Skin of body (tissue), 2 donors: Measurements from ENCODE around the gene FITM1. TPM values are rescaled to one million over a fixed set of nuclear protein-coding genes. Genes with fewer than 3 reads are reported as not detected.

Experiments
- DNase-seq: peaks from one replicate; lab custom pipeline; 2025; lab: John Stamatoyannopoulos, UW
- total RNA-seq: library from RNA; depleted of rRNA; stranded (reverse); fragments of >200 nt; gene quantifications from one replicate; pipeline ENCODE4 v1.2.3, GENCODE V29; 2014

The FITM1 gene
- total RNA-seq, 1 donor from 2014 or later, result 13.0 TPM

- DNase-seq, result no peak
Measured at GRCh38 chr14:24119691-24120090, 10.8 kb upstream of the FITM1 start.

GRCh38 chr14:24121210-24121609 is 9.2 kb upstream of the FITM1 start:
- no peak for DNase-seq

- no peak for DNase-seq
Measured at GRCh38 chr14:24122416-24122815, 8.0 kb upstream of the FITM1 start.

DNA sequence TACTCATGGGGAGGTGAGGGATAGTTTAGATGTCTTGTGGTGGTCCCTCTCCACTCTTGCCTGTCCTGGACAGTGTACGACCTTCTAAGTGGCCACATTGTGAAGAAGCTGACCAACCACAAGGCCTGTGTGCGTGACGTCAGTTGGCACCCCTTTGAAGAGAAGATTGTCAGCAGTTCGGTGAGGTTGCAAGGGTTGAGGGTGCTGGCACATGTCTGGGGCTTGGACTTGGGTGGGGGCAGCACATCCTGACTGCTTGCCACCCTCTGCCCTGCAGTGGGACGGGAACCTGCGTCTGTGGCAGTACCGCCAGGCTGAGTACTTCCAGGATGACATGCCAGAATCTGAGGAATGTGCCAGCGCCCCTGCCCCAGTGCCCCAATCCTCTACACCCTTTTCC is 7.6 kb upstream of the FITM1 start:
- no peak for DNase-seq

DNA sequence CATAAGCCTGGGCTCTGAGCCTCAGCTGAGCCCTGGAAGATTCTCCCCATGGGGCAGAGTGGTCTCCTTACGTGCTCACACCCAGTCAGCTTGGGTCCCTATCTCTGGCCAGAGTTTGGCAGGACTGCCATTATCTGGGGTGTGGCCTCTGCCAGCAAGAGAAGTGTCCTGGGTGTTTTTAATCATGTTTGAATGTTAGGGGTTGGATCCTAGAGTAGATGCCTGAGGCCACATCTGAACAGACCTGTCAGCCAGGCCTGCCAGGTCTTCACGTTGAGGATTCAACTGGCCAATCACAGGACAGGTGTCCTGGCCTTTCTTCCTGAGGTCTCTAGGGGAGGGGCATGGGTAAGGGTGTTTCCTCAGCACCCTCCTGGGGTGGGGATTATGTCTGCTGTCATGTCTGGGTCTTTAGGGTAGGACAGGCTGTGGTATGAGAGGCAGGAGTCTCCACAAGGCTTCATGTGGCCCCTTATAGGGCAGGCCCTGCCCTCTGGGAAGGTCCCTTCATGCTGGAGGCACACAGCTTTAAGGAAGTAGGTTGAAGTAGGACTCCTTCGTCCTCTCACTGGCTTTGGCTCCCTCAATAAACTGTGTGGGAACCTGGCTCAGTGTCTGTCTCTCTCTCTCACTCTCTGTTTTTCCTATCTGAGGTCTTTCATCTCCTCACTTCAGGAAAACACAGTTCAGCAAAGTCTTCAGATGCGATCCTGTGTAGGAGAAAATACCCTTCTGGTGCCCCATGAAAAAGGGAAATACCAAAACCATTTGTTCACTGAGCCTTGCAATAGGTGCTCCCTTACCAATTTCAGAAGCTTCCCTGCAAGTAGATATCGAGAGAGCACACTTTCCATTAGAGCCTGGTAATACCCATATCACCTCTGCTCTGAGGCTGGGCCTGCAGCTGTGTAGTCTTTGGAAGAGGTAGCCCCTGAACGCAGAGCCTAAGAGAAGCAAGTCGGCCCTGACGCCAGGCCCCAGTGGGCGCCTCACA is 6.7 kb upstream of the FITM1 start:
- DNase-seq, result no peak

DNA sequence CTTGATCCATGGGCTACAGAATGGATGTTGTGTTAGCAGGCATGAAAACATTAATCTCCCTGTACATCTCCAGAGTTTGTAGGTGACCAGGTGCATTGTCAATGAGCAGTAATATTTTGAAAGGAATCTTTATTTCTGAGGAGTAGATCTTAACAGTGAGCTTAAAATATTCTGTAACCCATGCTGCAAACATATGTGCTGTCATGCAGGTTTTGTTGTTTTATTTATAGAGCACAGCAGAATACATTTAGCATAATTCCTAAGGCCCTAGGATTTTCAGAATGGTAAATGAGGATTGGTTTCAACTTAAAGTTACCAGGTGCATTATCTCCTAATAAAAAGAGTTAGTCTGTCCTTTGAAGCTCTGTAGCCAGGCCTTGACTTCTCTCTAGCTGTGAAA is 3.5 kb upstream of the FITM1 start:
- no peak for DNase-seq

GRCh38 chr14:24127673-24128072 is 2.8 kb upstream of the FITM1 start:
- DNase-seq, result no peak

GRCh38 chr14:24129410-24129998 is 955 bp upstream of the FITM1 start:
- no peak for DNase-seq

- peak; percentile 12 for DNase-seq
Measured at GRCh38 chr14:24130717-24131548, 474 bp downstream of the FITM1 start.

DNA sequence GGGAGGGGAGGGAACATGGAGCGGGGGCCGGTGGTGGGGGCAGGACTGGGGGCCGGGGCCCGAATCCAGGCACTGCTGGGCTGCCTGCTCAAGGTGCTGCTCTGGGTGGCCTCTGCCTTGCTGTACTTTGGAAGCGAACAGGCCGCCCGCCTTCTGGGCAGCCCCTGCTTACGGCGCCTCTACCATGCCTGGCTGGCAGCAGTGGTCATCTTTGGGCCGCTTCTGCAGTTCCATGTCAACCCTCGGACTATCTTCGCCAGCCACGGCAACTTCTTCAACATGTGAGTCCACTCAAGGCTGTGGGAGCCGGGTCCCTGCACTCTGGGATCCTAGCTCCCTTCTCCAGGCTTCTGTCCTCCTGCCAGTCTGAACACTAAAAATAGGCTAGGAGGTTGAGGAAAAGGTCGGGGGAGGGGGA is 1.1 kb downstream of the FITM1 start:
- no peak for DNase-seq

- no peak for DNase-seq
Measured at GRCh38 chr14:24132061-24132685, 1.7 kb downstream of the FITM1 start.

GRCh38 chr14:24132976-24133375 is 2.5 kb downstream of the FITM1 start:
- DNase-seq, result no peak

GRCh38 chr14:24133735-24134134 is 3.3 kb downstream of the FITM1 start:
- DNase-seq, result no peak

DNA sequence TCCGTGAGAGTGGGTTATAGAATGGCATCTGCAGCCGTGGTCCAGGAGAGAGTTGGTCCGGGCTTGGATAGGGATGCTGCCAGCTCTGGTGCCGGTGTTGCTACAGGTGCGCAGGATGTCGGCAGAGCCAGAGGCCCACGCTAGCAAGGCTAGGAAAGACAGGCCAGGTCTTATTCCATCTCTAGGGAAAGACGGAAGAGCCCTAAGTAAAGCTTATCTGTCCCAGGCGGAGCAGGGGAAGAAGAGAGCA is 5.0 kb downstream of the FITM1 start:
- DNase-seq, result no peak

DNA sequence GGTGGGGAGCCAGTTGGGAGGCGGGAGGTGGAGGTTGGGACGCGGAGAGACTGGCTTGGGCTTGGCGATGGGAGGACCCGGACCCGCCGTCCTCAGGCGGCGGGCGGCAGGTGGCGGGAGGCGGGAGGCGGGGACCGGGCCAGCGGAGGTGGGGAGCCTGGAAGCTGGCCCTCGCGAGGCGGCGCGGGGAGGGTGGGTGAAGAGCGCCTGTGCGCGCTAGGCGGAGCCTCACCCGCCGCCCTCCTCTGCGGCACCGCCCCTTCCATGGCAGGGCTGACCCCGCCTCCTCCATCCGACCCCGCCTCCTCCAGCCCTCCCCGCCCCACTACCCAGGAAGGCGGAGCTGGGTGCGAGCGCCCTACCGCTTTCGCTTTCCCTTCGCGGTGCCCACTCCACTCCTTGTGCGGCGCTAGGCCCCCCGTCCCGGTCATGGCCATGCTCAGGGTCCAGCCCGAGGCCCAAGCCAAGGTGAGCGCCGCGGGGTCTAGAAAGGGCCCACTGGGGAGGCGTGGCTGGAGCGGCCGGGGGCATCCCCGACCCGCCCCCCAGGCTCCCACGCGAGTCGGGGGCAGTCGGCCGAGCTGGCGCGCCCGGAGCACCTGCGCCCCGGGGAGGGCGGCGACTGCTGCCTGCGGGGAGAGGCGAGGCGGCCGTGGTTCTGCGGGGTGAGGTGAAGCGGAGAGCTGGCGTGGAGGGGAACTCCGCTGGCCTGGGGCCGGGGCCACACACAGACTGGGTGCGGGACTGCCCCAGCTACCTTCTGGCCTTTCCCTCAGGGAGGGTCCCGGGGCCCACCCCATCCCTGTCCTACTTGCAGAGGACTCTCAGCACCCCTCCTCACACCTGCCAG is 5.6 kb downstream of the FITM1 start, which contains the start of gene PSME1:
Gene PSME1, plus strand, starts transcription at position 361 of the 850 bp plus-strand sequence. Its CDS starts 69 bp downstream, at position 430.
- DNase-seq, result peak; percentile 80

DNA sequence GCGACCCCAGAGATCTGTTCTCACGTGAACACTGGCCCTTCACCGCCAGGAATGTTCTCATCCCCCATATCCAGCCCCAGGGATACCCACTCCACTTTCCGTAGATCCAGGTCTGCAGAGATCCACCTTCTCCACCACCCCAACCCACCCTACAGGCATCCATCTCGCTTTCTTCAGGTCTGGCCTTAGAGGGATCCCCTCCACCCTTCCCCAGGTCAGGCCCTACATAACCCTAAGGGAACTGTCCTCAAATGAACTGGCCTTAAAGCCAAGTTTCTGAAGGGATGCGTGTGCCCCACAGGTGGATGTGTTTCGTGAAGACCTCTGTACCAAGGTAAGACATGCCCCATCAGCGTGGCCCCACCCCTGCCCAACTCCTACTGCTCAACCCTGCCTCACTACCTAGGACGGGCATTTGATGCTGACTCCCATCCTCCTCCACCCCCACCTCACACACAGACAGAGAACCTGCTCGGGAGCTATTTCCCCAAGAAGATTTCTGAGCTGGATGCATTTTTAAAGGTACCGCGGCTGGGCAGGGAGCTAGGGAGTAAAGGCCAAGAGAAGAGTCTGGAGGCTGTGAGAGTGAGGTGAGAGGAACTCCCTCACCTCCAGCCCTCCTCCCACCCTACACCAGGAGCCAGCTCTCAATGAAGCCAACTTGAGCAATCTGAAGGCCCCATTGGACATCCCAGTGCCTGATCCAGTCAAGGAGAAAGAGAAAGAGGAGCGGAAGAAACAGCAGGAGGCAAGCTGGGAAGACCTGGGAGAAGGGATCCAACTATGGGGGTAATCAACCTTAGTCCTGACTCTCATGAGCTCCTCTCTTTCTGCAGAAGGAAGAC is 6.4 kb downstream of the FITM1 start:
- no peak for DNase-seq

DNA sequence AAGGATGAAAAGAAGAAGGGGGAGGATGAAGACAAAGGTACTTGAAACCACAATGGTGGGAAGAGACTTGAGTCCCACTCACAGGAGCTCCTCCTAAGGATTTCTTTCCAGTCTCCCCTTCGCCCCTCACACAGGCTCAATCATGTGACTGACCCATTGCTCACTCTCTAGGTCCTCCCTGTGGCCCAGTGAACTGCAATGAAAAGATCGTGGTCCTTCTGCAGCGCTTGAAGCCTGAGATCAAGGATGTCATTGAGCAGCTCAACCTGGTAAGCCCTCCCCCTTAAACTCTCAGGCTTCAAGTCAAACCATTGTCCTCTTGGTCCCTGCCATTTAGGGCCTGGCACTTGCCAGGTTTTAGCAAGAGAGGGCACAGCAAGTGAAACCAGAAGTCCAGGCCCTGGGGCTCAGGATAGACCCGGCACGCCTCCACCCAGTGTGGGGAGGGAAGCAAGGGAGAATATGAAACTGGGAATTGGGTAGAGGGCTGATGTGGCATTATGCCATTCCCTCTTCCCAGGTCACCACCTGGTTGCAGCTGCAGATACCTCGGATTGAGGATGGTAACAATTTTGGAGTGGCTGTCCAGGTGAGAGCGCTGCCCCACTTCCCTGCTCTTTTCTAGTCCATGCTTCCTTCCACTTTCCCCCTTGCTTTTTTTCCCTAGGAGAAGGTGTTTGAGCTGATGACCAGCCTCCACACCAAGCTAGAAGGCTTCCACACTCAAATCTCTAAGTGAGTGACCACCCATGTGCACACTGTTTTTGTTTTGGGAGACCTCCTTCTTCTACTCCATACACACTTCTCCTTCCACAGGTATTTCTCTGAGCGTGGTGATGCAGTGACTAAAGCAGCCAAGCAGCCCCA is 7.3 kb downstream of the FITM1 start:
- no peak for DNase-seq

DNA sequence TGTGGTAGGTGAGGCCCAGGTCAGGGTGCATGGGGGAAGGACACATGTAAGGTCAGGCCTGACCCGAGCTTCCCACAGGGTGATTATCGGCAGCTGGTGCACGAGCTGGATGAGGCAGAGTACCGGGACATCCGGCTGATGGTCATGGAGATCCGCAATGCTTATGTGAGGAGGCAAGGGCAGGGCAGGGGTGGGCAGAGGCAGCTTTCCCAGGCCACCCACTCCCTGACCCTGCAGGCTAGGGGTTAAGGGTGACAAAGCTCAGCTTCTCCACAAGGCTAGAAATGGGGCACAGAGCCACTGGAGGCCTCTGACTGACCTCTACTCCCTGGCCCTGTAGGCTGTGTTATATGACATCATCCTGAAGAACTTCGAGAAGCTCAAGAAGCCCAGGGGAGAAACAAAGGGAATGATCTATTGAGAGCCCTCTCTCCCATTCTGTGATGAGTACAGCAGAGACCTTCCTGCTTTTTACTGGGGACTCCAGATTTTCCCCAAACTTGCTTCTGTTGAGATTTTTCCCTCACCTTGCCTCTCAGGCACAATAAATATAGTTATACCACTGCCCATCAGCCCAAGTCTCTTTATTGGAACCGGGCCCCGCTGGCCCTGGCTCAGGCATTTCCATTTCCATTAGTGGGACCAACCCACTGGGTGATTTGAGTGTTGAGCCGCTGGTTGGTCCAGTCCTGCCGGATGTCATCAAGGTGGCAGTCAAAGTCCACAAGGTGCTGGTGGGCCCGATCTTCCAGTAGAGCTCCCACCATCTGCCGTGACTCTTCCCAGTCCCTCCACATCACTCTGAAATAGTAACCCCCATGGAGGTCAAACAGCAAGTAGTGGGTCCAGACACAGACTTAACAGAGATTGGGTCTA is 8.2 kb downstream of the FITM1 start:
- DNase-seq, result no peak
